Neural progenitor cell (in vitro differentiated cells): ENCODE results near the gene RNF133. TPM values are rescaled to one million over a fixed set of nuclear protein-coding genes. Genes with fewer than 3 reads are reported as not detected.

Source experiments
- DNase-seq: peaks from one replicate; pipeline ENCODE4 v3.0.0-alpha.2; 2016; ENCODE audit warnings: low spot score
- H2AFZ ChIP-seq: fragments of 200-600 bp; sonication (generic); replicated peaks from 2 replicates; pipeline ENCODE4 v1.6.1; 2016; ENCODE audit warnings: antibody characterized with exemption
- H3F3A ChIP-seq: fragments of 200-600 bp; sonication (generic); 2 replicates; pipeline ENCODE4 v1.6.1; 2016; ENCODE audit warnings: antibody characterized with exemption, low read depth
- H3K27ac ChIP-seq: fragments of 200-600 bp; sonication (generic); 2 replicates; pipeline ENCODE4 v1.5.1; 2016; ENCODE audit warnings: mild to moderate bottlenecking
- H3K27me3 ChIP-seq: fragments of 200-600 bp; sonication (generic); 2 replicates; pipeline ENCODE4 v1.6.1; 2016; ENCODE audit warnings: mild to moderate bottlenecking, moderate library complexity
- H3K36me3 ChIP-seq: fragments of 200-600 bp; sonication (generic); 2 replicates; pipeline ENCODE4 v1.5.1; 2016
- H3K4me1 ChIP-seq: fragments of 200-600 bp; sonication (generic); 2 replicates; pipeline ENCODE4 v1.6.1; 2016; ENCODE audit warnings: mixed run types
- H3K4me2 ChIP-seq: fragments of 200-600 bp; sonication (generic); 2 replicates; pipeline ENCODE4 v1.6.1; 2016
- H3K4me3 ChIP-seq: fragments of 200-600 bp; sonication (generic); 2 replicates; pipeline ENCODE4 v1.5.1; 2016
- H3K79me2 ChIP-seq: fragments of 200-600 bp; sonication (generic); 2 replicates; pipeline ENCODE4 v1.6.1; 2016; ENCODE audit warnings: low read depth
- H3K9ac ChIP-seq: fragments of 200-600 bp; sonication (generic); 2 replicates; pipeline ENCODE4 v1.6.1; 2016
- H3K9me3 ChIP-seq: fragments of 200-600 bp; sonication (generic); 2 replicates; pipeline ENCODE4 v1.5.1; 2016; ENCODE audit warnings: low read depth
- H4K20me1 ChIP-seq: fragments of 200-600 bp; sonication (generic); 2 replicates; pipeline ENCODE4 v1.6.1; 2016; ENCODE audit warnings: low read depth
- H3K27ac Mint-ChIP-seq: 3 replicates; pipeline ENCODE4 v1.8.0; 2021; ENCODE audit warnings: mixed read lengths
- H3K27me3 Mint-ChIP-seq: 2 replicates; pipeline ENCODE4 v1.8.0; 2022; ENCODE audit warnings: low read depth, mild to moderate bottlenecking, inconsistent platforms, moderate library complexity, mixed read lengths; ENCODE audit not compliant: insufficient read depth
- H3K36me3 Mint-ChIP-seq: 3 replicates; pipeline ENCODE4 v1.8.0; 2021; ENCODE audit warnings: mixed read lengths
- H3K4me1 Mint-ChIP-seq: 3 replicates; pipeline ENCODE4 v1.8.0; 2021; ENCODE audit warnings: mixed read lengths
- H3K4me3 Mint-ChIP-seq: 3 replicates; pipeline ENCODE4 v1.8.0; 2021; ENCODE audit warnings: mild to moderate bottlenecking, moderate library complexity, mixed read lengths
- H3K9me3 Mint-ChIP-seq: 3 replicates; pipeline ENCODE4 v1.8.0; 2020; ENCODE audit warnings: mixed read lengths
- CTCF ChIP-seq: fragments of 200-600 bp; sonication (generic); IDR thresholded peaks from 2 replicates; pipeline ENCODE4 v1.5.1; 2017; ENCODE audit warnings: antibody characterized with exemption, mild to moderate bottlenecking
- EZH2 ChIP-seq: fragments of 200-600 bp; sonication (generic); IDR thresholded peaks from 2 replicates; pipeline ENCODE4 v1.6.1; 2017; ENCODE audit warnings: antibody characterized with exemption, mild to moderate bottlenecking, moderate library complexity
- EZH2phosphoT487 ChIP-seq: fragments of 200-600 bp; sonication (generic); IDR thresholded peaks from 2 replicates; pipeline ENCODE4 v1.6.1; 2017; ENCODE audit warnings: antibody characterized with exemption
- total RNA-seq: library from RNA; depleted of rRNA; stranded (reverse); fragments of >200 nt; gene quantifications from 2 replicates; pipeline ENCODE4 v1.2.3, GENCODE V29; 2015; ENCODE audit warnings: low replicate concordance

RNF133 gene
- total RNA-seq, 1 donor from 2014 or later = 0.09 TPM

GRCh38 chr7:122688400-122688998 is 10.4 kb downstream of the RNF133 start:
- no peak overlapping the region for H2AFZ ChIP-seq
- H3K4me3 Mint-ChIP-seq = no peak overlapping the region
- H3K9ac ChIP-seq = no peak overlapping the region
- TF ChIP-seq CTCF (no peak), EZH2 (no peak), EZH2phosphoT487 (no peak)
- no peaks in the 10 kb centered on the region for H3F3A ChIP-seq
- H3K79me2 ChIP-seq = no peaks in the 10 kb centered on the region
- peaks cover 8% of the 10 kb centered on the region for H3K36me3 Mint-ChIP-seq
- no peaks in the 10 kb centered on the region for H3K36me3 ChIP-seq
- H3K4me1 ChIP-seq = peaks cover 14% of the 10 kb centered on the region
- no peak overlapping the region for H3K4me2 ChIP-seq
- no peaks in the 10 kb centered on the region for H3K27me3 ChIP-seq
- no peak overlapping the region for H3K4me3 ChIP-seq
- no peak for DNase-seq
- peaks cover 11% of the 10 kb centered on the region for H3K27me3 Mint-ChIP-seq
- peaks cover 8% of the 10 kb centered on the region for H3K4me1 Mint-ChIP-seq
- no peaks in the 10 kb centered on the region for H3K9me3 ChIP-seq
- H3K9me3 Mint-ChIP-seq = peaks cover 7% of the 10 kb centered on the region
- no peak overlapping the region for H3K27ac Mint-ChIP-seq
- no peak overlapping the region for H3K27ac ChIP-seq
- no peaks in the 10 kb centered on the region for H4K20me1 ChIP-seq

- H3K4me1 Mint-ChIP-seq = peaks cover 12% of the 10 kb centered on the region
- H3K4me1 ChIP-seq = peaks cover 14% of the 10 kb centered on the region
- no peaks in the 10 kb centered on the region for H3K36me3 ChIP-seq
- no peak overlapping the region for H3K4me3 Mint-ChIP-seq
- H3K27ac Mint-ChIP-seq = no peak overlapping the region
- no peak overlapping the region for H3K27ac ChIP-seq
- H3K27me3 ChIP-seq = no peaks in the 10 kb centered on the region
- no peaks in the 10 kb centered on the region for H4K20me1 ChIP-seq
- TF ChIP-seq EZH2 (no peak), CTCF (no peak), EZH2phosphoT487 (no peak)
- no peaks in the 10 kb centered on the region for H3F3A ChIP-seq
- no peak overlapping the region for H3K4me2 ChIP-seq
- peaks cover 3% of the 10 kb centered on the region for H3K27me3 Mint-ChIP-seq
- DNase-seq = no peak
- no peak overlapping the region for H3K4me3 ChIP-seq
- no peak overlapping the region for H3K9ac ChIP-seq
- peaks cover 3% of the 10 kb centered on the region for H3K9me3 Mint-ChIP-seq
- H3K36me3 Mint-ChIP-seq = no peaks in the 10 kb centered on the region
- H3K79me2 ChIP-seq = no peaks in the 10 kb centered on the region
- no peaks in the 10 kb centered on the region for H3K9me3 ChIP-seq
- H2AFZ ChIP-seq = no peak overlapping the region
Measured at GRCh38 chr7:122686360-122686878, 12.5 kb downstream of the RNF133 start.

- Histone ChIP-seq H3F3A (no peaks in the 10 kb centered on the region), H3K9me3 (no peaks in the 10 kb centered on the region), H3K4me3 (no peak overlapping the region), H3K27me3 (no peaks in the 10 kb centered on the region), H3K4me2 (no peak overlapping the region), H3K79me2 (no peaks in the 10 kb centered on the region), H3K9ac (no peak overlapping the region), H2AFZ (no peak overlapping the region), H3K27ac (no peak overlapping the region), H4K20me1 (no peaks in the 10 kb centered on the region), H3K36me3 (no peaks in the 10 kb centered on the region), H3K4me1 (peaks cover 14% of the 10 kb centered on the region)
- Mint-ChIP-seq H3K4me3 (no peak overlapping the region), H3K27me3 (peaks cover 3% of the 10 kb centered on the region), H3K4me1 (peaks cover 19% of the 10 kb centered on the region), H3K27ac (no peak overlapping the region), H3K36me3 (no peaks in the 10 kb centered on the region), H3K9me3 (peaks cover 3% of the 10 kb centered on the region)
- no peak for DNase-seq
- no peak for TF ChIP-seq EZH2phosphoT487
- TF ChIP-seq EZH2 = no peak
- no peak for TF ChIP-seq CTCF
Measured at GRCh38 chr7:122684504-122684903, 14.4 kb downstream of the RNF133 start.
